ENCODE results near the gene CTNNBIP1.

The CTNNBIP1 gene

GRCh38 chr1:9835758-9836631, 74.1 kb downstream of the CTNNBIP1 start:
- H3K4me3 ChIP-seq (ENCODE audit: low read depth, low read length), result no peak overlapping the region

- H3K4me3 ChIP-seq (ENCODE audit: low read depth, low read length), result no peak overlapping the region
Measured at GRCh38 chr1:9835404-9835757, 74.7 kb downstream of the CTNNBIP1 start.

- no peak overlapping the region for H3K4me3 ChIP-seq (ENCODE audit: low read depth, low read length)
Measured at GRCh38 chr1:9833632-9834031, 76.4 kb downstream of the CTNNBIP1 start.

GRCh38 chr1:9827558-9828185, 82.4 kb downstream of the CTNNBIP1 start:
- H3K4me3 ChIP-seq (ENCODE audit: low read depth, low read length), result no peak overlapping the region

GRCh38 chr1:9826616-9827015, 83.5 kb downstream of the CTNNBIP1 start:
- no peak overlapping the region for H3K4me3 ChIP-seq (ENCODE audit: low read depth, low read length)

GRCh38 chr1:9826087-9826486, 84.0 kb downstream of the CTNNBIP1 start:
- no peak overlapping the region for H3K4me3 ChIP-seq (ENCODE audit: low read depth, low read length)

- H3K4me3 ChIP-seq (ENCODE audit: low read depth, low read length), result peak overlapping the region; percentile 61
Measured at GRCh38 chr1:9825093-9826074, 84.7 kb downstream of the CTNNBIP1 start.

- H3K4me3 ChIP-seq (ENCODE audit: low read depth, low read length), result peak overlapping the region; percentile 61
Measured at GRCh38 chr1:9824702-9825089, 85.4 kb downstream of the CTNNBIP1 start.

- peak within 1 kb of the TSS; percentile 92 for H3K4me3 ChIP-seq (ENCODE audit: low read depth, low read length)
Measured at GRCh38 chr1:9823943-9824701, 85.9 kb downstream of the CTNNBIP1 start, which contains the start of gene CLSTN1. Gene CLSTN1, minus strand, starts transcription at chr1:9823965. Its CDS starts 232 bp downstream, at chr1:9823733.

GRCh38 chr1:9823693-9823942, 86.5 kb downstream of the CTNNBIP1 start:
- peak overlapping the region; percentile 92 for H3K4me3 ChIP-seq (ENCODE audit: low read depth, low read length)

- peak overlapping the region; percentile 92 for H3K4me3 ChIP-seq (ENCODE audit: low read depth, low read length)
Measured at GRCh38 chr1:9822897-9823692, 87.0 kb downstream of the CTNNBIP1 start.

- H3K4me3 ChIP-seq (ENCODE audit: low read depth, low read length), result peak overlapping the region; percentile 92
Measured at GRCh38 chr1:9822490-9822889, 87.6 kb downstream of the CTNNBIP1 start.

- H3K4me3 ChIP-seq (ENCODE audit: low read depth, low read length), result no peak overlapping the region
Measured at GRCh38 chr1:9821710-9822109, 88.4 kb downstream of the CTNNBIP1 start.

GRCh38 chr1:9820521-9820920, 89.5 kb downstream of the CTNNBIP1 start:
- no peak overlapping the region for H3K4me3 ChIP-seq (ENCODE audit: low read depth, low read length)

GRCh38 chr1:9817734-9818133, 92.3 kb downstream of the CTNNBIP1 start:
- H3K4me3 ChIP-seq (ENCODE audit: low read depth, low read length), result no peak overlapping the region

- H3K4me3 ChIP-seq (ENCODE audit: low read depth, low read length), result no peak overlapping the region
Measured at GRCh38 chr1:9816199-9816598, 93.9 kb downstream of the CTNNBIP1 start.

- H3K4me3 ChIP-seq (ENCODE audit: low read depth, low read length), result no peak overlapping the region
Measured at GRCh38 chr1:9815150-9815549, 94.9 kb downstream of the CTNNBIP1 start.

- H3K4me3 ChIP-seq (ENCODE audit: low read depth, low read length), result no peak overlapping the region
Measured at GRCh38 chr1:9814619-9815018, 95.5 kb downstream of the CTNNBIP1 start.

GRCh38 chr1:9811239-9811966, 98.7 kb downstream of the CTNNBIP1 start:
- no peak overlapping the region for H3K4me3 ChIP-seq (ENCODE audit: low read depth, low read length)

All from iPS-11a (cell line).